Measurements from ENCODE around the gene PIP5K1B. TPM values are rescaled to one million over a fixed set of nuclear protein-coding genes. Genes with fewer than 3 reads are reported as not detected.

The PIP5K1B gene
- total RNA-seq, 3 donors from 2014 or later, result 60.0 to 122 (median 73.3) TPM

DNA sequence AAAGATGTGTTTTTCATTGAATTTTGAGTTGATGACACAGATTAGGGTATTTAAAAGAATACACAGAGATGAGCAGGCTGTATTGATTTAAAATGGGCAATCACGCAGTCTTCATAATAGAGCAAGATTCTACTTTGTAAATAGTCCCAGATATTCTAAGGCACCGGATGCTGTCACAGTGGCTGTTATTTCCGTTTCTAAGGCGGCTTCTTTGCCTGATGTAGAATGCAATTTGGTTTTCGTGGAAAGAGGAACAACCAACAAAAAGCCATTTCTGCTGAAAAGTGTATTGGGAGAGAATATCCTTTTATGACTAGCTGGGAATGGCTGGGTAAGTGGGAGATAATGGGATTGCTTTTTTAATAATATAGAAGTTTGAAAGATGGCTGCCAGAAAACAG is 291.4 kb downstream of the PIP5K1B start:
- no peaks in the 10 kb centered on the region for H3K4me1 ChIP-seq (ENCODE audit: low read depth)
- H3K9me3 ChIP-seq, result no peaks in the 10 kb centered on the region
- DNase-seq (no peak), ATAC-seq (no peak)
- intact Hi-C loops (cut with DNase I, micrococcal nuclease), result no loop called here
- no peak overlapping the region for H3K4me3 ChIP-seq
- TF ChIP-seq, protein P1, sequence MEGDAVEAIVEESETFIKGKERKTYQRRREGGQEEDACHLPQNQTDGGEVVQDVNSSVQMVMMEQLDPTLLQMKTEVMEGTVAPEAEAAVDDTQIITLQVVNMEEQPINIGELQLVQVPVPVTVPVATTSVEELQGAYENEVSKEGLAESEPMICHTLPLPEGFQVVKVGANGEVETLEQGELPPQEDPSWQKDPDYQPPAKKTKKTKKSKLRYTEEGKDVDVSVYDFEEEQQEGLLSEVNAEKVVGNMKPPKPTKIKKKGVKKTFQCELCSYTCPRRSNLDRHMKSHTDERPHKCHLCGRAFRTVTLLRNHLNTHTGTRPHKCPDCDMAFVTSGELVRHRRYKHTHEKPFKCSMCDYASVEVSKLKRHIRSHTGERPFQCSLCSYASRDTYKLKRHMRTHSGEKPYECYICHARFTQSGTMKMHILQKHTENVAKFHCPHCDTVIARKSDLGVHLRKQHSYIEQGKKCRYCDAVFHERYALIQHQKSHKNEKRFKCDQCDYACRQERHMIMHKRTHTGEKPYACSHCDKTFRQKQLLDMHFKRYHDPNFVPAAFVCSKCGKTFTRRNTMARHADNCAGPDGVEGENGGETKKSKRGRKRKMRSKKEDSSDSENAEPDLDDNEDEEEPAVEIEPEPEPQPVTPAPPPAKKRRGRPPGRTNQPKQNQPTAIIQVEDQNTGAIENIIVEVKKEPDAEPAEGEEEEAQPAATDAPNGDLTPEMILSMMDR (IDR thresholded peaks at IDR 0.05), result no peak
- H3K36me3 ChIP-seq (ENCODE audit: low read depth), result no peaks in the 10 kb centered on the region

DNA sequence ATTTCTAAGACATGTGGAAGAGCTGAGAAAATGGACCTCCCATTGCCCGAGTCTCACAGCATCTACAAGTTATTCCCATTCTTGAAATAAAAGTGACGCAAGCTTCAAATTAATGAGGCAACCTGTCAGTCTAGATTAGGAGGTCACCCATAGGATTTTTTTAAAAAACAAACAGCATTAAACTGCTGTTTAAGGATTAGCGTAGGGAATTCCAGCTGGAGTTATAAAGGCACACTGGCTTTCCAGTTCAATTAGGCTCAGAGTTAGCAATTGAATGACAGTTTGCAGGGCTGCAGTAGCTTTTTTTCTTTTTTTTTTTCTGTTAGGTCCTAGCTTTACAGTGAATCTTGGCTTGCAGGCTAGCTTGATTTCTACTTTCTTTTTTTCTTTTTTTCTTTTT is 292.6 kb downstream of the PIP5K1B start:
- Histone ChIP-seq H3K4me1 (ENCODE audit: low read depth) (no peaks in the 10 kb centered on the region), H3K4me3 (no peak overlapping the region), H3K9me3 (no peaks in the 10 kb centered on the region), H3K36me3 (ENCODE audit: low read depth) (no peaks in the 10 kb centered on the region)
- no peak for ATAC-seq
- TF ChIP-seq, protein P1 (IDR thresholded peaks at IDR 0.05), result no peak
- no peak for DNase-seq
- intact Hi-C loops (cut with DNase I, micrococcal nuclease), result no loop called here

DNA sequence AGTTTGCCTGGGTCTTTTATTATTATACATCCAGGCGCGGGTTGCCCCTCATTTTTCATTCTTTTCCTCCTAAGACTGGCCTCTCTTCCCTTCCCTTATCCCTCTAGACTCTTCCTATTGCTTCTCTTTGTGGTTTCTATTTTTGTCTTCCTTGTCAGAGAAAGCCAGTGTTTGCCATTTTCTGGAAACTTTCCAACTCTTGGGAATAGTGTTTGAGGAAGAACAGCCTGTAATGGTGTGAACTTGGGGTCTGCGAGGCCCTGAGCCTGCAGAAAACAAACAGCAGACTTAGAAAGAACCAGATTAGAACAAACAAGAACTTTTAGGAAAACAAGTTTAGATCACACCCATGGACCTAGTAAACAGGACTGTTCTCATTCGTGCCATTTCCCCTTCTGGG is 293.3 kb downstream of the PIP5K1B start:
- Histone ChIP-seq H3K9me3 (no peaks in the 10 kb centered on the region), H3K4me3 (no peak overlapping the region), H3K36me3 (ENCODE audit: low read depth) (no peaks in the 10 kb centered on the region), H3K4me1 (ENCODE audit: low read depth) (no peaks in the 10 kb centered on the region)
- ATAC-seq (no peak), DNase-seq (no peak)
- intact Hi-C loops (cut with DNase I, micrococcal nuclease), result no loop called here
- TF ChIP-seq, protein P1 (IDR thresholded peaks at IDR 0.05), result no peak

DNA sequence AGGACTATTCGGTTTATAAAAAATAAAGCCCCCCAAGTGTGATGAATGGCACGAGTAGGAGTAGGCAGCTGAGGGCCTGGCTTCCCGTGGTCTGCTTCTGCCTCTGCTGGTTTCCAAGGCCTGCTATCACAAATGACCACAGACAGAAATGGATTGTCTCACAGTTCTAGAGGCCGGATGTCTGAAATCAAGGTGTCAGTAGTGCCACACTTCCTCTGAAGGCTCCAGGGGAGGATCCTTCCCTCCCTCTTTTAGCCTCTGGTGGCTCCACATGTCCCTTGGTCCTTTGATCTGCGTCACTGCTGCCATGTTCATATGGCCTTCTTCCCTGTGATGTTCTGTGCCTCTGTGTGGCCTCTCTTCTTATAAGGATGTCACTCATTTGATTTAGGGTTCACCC is 293.8 kb downstream of the PIP5K1B start:
- TF ChIP-seq, protein P1 (IDR thresholded peaks at IDR 0.05), result no peak
- intact Hi-C loops (cut with DNase I, micrococcal nuclease), result no loop called here
- DNase-seq (no peak), ATAC-seq (peak; percentile 14)
- Histone ChIP-seq H3K9me3 (no peaks in the 10 kb centered on the region), H3K4me3 (no peak overlapping the region), H3K36me3 (ENCODE audit: low read depth) (no peaks in the 10 kb centered on the region), H3K4me1 (ENCODE audit: low read depth) (no peaks in the 10 kb centered on the region)

GRCh38 chr9:68999393-69000105 is 294.5 kb downstream of the PIP5K1B start:
- peak; percentile 94 for ATAC-seq
- peak in 2 of 3 donors; percentile 48 to 89 for DNase-seq
- no peak overlapping the region for H3K4me3 ChIP-seq
- intact Hi-C loops (cut with DNase I, micrococcal nuclease), result no loop called here
- no peaks in the 10 kb centered on the region for H3K36me3 ChIP-seq (ENCODE audit: low read depth)
- no peaks in the 10 kb centered on the region for H3K4me1 ChIP-seq (ENCODE audit: low read depth)
- H3K9me3 ChIP-seq, result no peaks in the 10 kb centered on the region
- TF ChIP-seq, protein P1 (IDR thresholded peaks at IDR 0.05), result peak; percentile 34
